Measurements from ENCODE around the gene MAPRE2. TPM values are rescaled to one million over a fixed set of nuclear protein-coding genes. Genes with fewer than 3 reads are reported as not detected.
"Not testable (repeated sequence)": the region's sequence is repeated elsewhere in the genome, so short reads cannot be mapped to it uniquely, and the experiment has no call there.

The MAPRE2 gene
- total RNA-seq, 2 donors from 2014 or later = 53.4 to 54.1 TPM

DNA sequence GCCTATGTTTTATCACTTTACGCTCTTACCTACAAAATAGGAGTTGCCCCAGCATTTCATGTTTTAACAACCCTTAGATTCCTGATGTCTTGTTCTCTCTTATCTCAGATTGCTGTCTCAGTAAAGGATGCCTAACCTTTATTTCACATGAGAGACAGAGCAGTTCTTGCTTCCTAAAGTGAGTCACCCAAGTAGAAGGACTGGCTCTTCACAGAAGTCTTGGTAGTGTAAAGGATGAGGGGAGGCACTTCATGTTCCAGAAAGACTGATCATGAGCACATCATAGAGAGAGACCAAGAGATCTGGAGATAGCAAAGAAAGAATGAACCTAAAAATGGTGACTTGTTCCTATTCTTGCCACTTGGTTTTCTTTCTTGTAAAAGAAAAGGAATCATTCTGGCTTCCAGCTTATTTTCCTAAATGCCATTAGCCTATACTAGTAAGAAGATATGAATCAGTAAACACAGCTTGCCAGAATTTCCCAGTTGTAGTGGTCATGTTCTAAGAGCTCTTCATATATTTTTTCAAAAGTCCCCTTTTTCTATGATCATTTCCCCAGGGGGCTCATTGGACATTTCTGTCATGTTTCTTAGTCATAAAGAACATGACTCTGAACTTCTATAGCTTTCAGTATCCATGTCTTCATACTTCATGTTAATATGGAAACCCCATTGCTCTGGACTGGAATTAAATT lies 54.9 kb downstream of the MAPRE2 start:
- ATAC-seq (replicated peaks in 1 of 2) (peak; percentile 37 to 83), DNase-seq (no peak)
- peaks cover 0 to 4% of the 10 kb centered on the region in 2 donors for H3K36me3 Mint-ChIP-seq (ENCODE audit: insufficient read depth in 2 of 2)
- peak overlapping the region; percentile 85 for H3K27ac Mint-ChIP-seq
- H3K9me3 Mint-ChIP-seq = no peaks in the 10 kb centered on the region
- H3K4me3 Mint-ChIP-seq = peak overlapping the region in 1 of 2 donors; percentile 33
- H3K27me3 Mint-ChIP-seq (ENCODE audit: low read depth) = no peaks in the 10 kb centered on the region
- H3K4me1 Mint-ChIP-seq (ENCODE audit: low read depth) = peaks cover 8% of the 10 kb centered on the region

DNA sequence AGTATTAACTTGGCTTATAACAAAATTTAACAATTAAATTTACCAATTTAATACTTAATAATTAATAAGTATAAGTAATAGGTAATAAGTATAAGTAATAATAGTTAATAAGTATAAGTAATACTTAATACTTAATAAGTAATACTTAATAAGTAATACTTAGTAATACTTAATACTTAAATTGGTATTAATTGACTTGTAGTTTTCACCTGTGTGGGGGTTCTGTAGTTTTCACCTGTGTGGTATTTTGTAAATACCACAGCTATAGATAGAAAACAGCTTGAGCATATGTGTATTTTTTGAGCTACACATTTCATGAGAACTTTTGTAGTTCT lies 55.4 kb downstream of the MAPRE2 start:
- Mint-ChIP-seq H3K4me3 (no peak overlapping the region), H3K27ac (no peak overlapping the region), H3K9me3 (no peaks in the 10 kb centered on the region), H3K4me1 (ENCODE audit: low read depth) (peaks cover 8% of the 10 kb centered on the region), H3K27me3 (ENCODE audit: low read depth) (no peaks in the 10 kb centered on the region), H3K36me3 (ENCODE audit: insufficient read depth in 2 of 2) (peaks cover under 1 to 7% of the 10 kb centered on the region in 2 donors)
- DNase-seq (no peak), ATAC-seq (replicated peaks in 1 of 2) (no peak)

DNA sequence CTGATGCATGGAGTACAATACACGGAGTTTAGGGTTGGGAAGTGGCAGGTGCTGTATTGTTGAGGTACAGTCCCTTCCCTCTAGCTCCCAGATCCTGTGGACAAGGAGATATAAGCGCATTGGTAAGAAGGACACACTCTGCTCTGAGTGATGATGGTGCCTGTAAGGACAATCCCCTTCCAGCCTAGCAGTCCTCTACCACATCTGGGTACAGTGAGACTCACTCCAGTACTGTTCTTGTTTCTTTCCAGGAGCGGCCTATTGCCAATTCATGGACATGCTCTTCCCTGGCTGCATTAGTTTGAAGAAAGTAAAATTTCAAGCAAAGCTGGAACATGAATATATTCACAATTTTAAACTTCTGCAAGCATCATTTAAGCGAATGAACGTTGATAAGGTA lies 56.0 kb downstream of the MAPRE2 start:
- Mint-ChIP-seq H3K4me3 (no peak overlapping the region), H3K4me1 (ENCODE audit: low read depth) (peaks cover 8% of the 10 kb centered on the region), H3K36me3 (ENCODE audit: insufficient read depth in 2 of 2) (peaks cover 4 to 7% of the 10 kb centered on the region in 2 donors), H3K9me3 (no peaks in the 10 kb centered on the region), H3K27ac (no peak overlapping the region), H3K27me3 (ENCODE audit: low read depth) (no peaks in the 10 kb centered on the region)
- no peak for ATAC-seq (replicated peaks in 1 of 2)
- no peak for DNase-seq

DNA sequence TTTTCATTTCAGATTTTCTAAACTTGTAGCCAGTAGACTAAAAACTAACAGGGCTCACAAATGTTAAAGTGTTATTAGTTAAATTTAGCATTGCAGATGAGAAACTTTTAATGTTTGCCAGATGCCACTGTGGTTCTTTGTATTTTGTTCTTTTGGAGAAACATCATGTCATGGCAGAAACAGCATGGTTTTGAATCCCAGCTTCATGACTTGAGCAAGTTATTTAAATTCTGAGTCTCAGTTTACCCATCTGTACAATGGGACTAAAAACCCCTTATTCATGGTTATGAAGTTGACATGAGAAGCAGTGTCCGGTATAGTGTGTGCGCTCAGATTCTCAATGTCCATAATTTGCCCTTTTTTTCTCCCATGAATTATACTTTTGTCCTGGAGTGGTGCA lies 56.5 kb downstream of the MAPRE2 start:
- Mint-ChIP-seq H3K27me3 (ENCODE audit: low read depth) (no peaks in the 10 kb centered on the region), H3K27ac (no peak overlapping the region), H3K36me3 (ENCODE audit: insufficient read depth in 2 of 2) (peaks cover 4 to 7% of the 10 kb centered on the region in 2 donors), H3K9me3 (no peaks in the 10 kb centered on the region), H3K4me1 (ENCODE audit: low read depth) (peaks cover 8% of the 10 kb centered on the region), H3K4me3 (no peak overlapping the region)
- DNase-seq (no peak), ATAC-seq (replicated peaks in 1 of 2) (no peak)

DNA sequence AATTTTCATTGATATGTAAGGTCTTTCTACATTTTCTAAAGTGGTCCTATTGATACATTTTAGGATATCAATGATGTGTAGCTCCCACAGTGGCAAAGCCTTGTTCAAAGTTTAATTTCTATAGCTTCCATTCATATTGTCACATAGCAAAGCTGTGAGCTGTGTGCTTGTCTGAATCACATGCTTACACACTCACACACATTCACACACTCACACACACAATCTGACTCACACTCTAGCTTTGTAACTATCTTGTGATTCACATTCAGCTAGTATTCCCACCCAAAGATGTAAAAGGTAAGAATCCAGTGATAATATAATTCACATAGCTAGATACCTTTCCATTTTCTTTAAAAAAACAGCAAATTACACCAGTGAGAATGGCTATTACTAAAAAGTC lies 58.7 kb downstream of the MAPRE2 start:
- peaks cover 4 to 7% of the 10 kb centered on the region in 2 donors for H3K36me3 Mint-ChIP-seq (ENCODE audit: insufficient read depth in 2 of 2)
- H3K27ac Mint-ChIP-seq = no peak overlapping the region
- no peaks in the 10 kb centered on the region for H3K9me3 Mint-ChIP-seq
- ATAC-seq (replicated peaks in 1 of 2) = no peak
- H3K27me3 Mint-ChIP-seq (ENCODE audit: low read depth) = no peaks in the 10 kb centered on the region
- peaks cover 8% of the 10 kb centered on the region for H3K4me1 Mint-ChIP-seq (ENCODE audit: low read depth)
- H3K4me3 Mint-ChIP-seq = no peak overlapping the region
- no peak for DNase-seq

DNA sequence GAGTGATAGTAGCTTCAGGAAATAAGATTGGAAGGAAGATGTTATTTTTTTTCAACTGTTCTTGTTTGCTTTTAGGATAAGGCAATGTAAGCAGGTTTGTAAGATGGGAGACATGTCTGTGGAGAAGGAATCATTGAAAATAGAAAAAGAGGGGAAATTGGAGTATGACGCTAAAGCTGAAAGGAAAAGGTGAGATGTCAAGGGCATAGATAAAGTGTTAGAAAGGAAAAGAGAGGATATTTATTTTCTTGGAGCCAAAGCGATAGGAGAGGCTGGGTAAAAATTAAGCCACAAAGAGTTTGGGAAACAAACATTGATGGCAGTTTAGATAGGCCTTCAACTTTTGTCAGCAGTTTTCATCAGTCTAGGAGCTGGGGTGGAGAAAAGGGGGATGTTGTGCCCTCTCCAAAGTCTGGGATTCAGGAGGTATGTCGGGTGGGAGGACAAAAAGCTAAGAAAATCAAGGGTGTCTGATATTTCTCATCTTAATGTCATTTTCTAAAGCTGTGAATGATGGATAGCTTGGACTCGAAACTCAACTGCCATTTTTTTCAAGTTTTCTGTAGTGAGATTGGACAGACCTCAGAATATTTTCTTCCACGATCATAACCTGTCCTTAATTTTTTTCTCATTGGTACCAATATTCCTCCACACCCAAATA lies 63.3 kb downstream of the MAPRE2 start:
- no peak for ATAC-seq (replicated peaks in 1 of 2)
- Mint-ChIP-seq H3K4me3 (no peak overlapping the region), H3K27me3 (ENCODE audit: low read depth) (no peaks in the 10 kb centered on the region), H3K4me1 (ENCODE audit: low read depth) (peaks cover 41% of the 10 kb centered on the region), H3K36me3 (ENCODE audit: insufficient read depth in 2 of 2) (peaks cover 4 to 13% of the 10 kb centered on the region in 2 donors), H3K27ac (no peak overlapping the region), H3K9me3 (peaks cover 0 to 5% of the 10 kb centered on the region in 2 donors)
- DNase-seq = no peak

DNA sequence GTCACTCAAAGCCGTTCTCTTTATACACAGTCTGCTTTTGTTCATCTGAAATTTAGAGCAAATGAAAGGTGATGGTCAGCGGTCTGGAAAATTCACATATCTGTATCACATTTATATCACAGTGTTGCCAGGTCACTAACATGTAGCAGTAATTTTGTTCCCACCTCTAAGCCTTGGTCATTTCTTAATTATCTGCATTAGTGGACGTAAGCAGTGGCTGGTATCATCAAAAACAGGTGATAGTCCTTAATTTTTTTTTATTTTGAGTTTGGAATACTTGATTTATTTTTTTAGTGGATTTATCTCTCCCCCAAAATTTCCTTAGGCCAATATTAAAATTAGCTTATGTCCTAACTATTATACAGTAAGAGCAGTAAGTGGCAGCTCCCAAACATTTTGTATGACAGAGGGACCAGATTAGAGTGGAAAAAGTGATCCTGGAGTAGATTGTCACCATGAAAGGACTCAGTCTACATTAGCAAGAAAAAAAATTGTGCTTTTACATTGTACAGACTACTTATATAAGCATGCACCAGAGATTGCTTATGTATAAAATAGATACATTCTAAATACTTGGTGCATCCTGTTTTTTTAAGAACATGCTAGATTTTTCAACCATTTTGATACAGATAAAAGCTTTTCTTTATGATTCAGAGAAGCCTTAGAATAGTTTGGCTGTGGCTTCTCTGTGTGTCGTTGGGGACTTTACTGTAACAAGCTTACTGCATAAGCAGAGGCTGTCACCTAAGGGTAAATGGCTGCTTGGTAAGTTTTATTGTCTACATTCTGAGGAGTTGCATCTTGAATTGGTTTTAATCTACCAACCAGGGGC lies 65.0 kb downstream of the MAPRE2 start:
- H3K4me1 Mint-ChIP-seq (ENCODE audit: low read depth) = peaks cover 50% of the 10 kb centered on the region
- H3K27ac Mint-ChIP-seq = peak overlapping the region; percentile 63
- H3K27me3 Mint-ChIP-seq (ENCODE audit: low read depth) = no peaks in the 10 kb centered on the region
- peak; percentile 81 to 88 for ATAC-seq (replicated peaks in 1 of 2)
- peaks cover 0 to 8% of the 10 kb centered on the region in 2 donors for H3K9me3 Mint-ChIP-seq
- peak overlapping the region in 1 of 2 donors; percentile 29 for H3K4me3 Mint-ChIP-seq
- H3K36me3 Mint-ChIP-seq (ENCODE audit: insufficient read depth in 2 of 2) = peaks cover 4 to 22% of the 10 kb centered on the region in 2 donors
- DNase-seq = no peak

DNA sequence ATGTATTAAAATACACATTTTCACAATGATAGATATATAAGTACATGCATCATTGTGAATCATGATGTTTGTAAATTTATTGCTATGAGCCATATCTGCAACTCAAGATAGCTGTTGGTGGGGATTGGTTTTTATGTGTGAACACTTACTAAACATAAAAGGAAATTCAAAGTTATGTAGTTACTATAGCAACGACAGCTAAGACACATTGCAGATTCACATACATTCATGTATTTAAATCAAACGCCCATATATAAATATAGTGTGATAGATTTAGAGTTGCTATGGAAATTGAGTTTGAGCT lies 65.6 kb downstream of the MAPRE2 start:
- Mint-ChIP-seq H3K36me3 (ENCODE audit: insufficient read depth in 2 of 2) (peaks cover 4 to 22% of the 10 kb centered on the region in 2 donors), H3K27me3 (ENCODE audit: low read depth) (no peaks in the 10 kb centered on the region), H3K27ac (peak overlapping the region; percentile 63), H3K4me3 (peak overlapping the region in 1 of 2 donors; percentile 29), H3K9me3 (peaks cover 0 to 8% of the 10 kb centered on the region in 2 donors), H3K4me1 (ENCODE audit: low read depth) (peaks cover 51% of the 10 kb centered on the region)
- no peak for DNase-seq
- ATAC-seq (replicated peaks in 1 of 2) = peak; percentile 87 to 89

DNA sequence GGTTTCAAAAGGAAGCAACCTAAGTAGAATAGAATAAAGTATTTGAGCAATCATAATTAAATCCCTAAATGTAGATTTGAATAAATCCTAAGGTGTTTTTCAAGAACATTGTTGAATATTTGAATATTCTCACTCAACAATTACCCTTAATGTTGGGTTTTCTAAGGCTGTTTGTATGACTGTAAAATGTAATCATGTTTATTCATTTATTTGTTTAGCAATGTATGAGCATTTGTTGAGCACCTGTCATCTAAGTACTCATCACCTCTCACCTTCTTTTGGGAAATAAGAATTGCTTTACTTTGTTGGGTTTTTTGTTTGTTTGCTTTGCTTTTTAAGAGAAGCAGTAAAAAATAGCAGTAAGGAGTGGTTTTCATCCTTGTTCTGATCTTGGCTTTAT lies 66.0 kb downstream of the MAPRE2 start:
- no peak overlapping the region for H3K4me3 Mint-ChIP-seq
- H3K4me1 Mint-ChIP-seq (ENCODE audit: low read depth) = peaks cover 51% of the 10 kb centered on the region
- H3K9me3 Mint-ChIP-seq = peaks cover 0 to 8% of the 10 kb centered on the region in 2 donors
- H3K27me3 Mint-ChIP-seq (ENCODE audit: low read depth) = no peaks in the 10 kb centered on the region
- peaks cover 2 to 26% of the 10 kb centered on the region in 2 donors for H3K36me3 Mint-ChIP-seq (ENCODE audit: insufficient read depth in 2 of 2)
- ATAC-seq (replicated peaks in 1 of 2) = no peak
- no peak for DNase-seq
- no peak overlapping the region for H3K27ac Mint-ChIP-seq

DNA sequence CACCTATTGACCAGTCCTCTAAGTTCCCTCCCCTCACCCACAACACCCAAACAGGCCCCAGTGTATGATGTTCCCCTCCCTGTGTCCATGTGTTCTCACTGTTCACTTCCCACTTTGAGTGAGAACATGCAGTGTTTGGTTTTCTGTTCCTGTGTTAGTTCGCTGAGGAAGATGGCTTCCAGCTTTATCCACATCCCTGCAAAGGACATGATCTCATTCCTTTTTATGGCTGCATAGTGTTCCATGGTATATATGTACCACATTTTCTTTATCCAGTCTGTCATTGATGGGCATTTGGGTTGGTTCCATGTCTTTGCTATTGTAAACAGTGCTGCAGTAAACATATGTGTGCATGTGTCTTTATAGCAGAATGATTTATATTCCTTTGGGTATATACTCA lies 66.9 kb downstream of the MAPRE2 start:
- H3K27ac Mint-ChIP-seq; H3K27me3 Mint-ChIP-seq (ENCODE audit: low read depth); DNase-seq; H3K9me3 Mint-ChIP-seq; H3K4me3 Mint-ChIP-seq; ATAC-seq (replicated peaks in 1 of 2): not testable (repeated sequence)
- peaks cover 51% of the 10 kb centered on the region for H3K4me1 Mint-ChIP-seq (ENCODE audit: low read depth)
- H3K36me3 Mint-ChIP-seq (ENCODE audit: insufficient read depth in 2 of 2) = peaks cover 2 to 30% of the 10 kb centered on the region in 2 donors

DNA sequence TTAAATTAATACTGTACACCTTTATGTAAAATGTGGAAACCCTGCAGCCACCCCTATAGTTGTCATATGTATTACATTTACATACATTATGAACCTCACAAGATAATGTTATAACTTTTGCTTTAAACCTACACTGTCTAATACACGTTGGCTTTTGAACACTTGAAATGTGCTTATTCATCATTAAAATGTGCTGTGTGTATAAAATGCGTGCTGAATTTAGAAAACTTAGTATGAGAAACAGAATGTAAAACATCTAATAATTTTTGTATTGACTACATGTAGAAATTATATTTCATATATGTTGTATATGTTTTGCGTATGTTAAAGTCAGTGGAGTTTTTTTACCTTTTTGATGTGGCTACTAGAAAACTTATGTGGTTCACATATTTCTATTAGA lies 68.8 kb downstream of the MAPRE2 start:
- no peak overlapping the region for H3K4me3 Mint-ChIP-seq
- peaks cover 2 to 30% of the 10 kb centered on the region in 2 donors for H3K36me3 Mint-ChIP-seq (ENCODE audit: insufficient read depth in 2 of 2)
- no peaks in the 10 kb centered on the region for H3K27me3 Mint-ChIP-seq (ENCODE audit: low read depth)
- H3K4me1 Mint-ChIP-seq (ENCODE audit: low read depth) = peaks cover 63% of the 10 kb centered on the region
- H3K27ac Mint-ChIP-seq = peak overlapping the region; percentile 33
- no peak for DNase-seq
- no peak for ATAC-seq (replicated peaks in 1 of 2)
- H3K9me3 Mint-ChIP-seq = peaks cover 0 to 8% of the 10 kb centered on the region in 2 donors

DNA sequence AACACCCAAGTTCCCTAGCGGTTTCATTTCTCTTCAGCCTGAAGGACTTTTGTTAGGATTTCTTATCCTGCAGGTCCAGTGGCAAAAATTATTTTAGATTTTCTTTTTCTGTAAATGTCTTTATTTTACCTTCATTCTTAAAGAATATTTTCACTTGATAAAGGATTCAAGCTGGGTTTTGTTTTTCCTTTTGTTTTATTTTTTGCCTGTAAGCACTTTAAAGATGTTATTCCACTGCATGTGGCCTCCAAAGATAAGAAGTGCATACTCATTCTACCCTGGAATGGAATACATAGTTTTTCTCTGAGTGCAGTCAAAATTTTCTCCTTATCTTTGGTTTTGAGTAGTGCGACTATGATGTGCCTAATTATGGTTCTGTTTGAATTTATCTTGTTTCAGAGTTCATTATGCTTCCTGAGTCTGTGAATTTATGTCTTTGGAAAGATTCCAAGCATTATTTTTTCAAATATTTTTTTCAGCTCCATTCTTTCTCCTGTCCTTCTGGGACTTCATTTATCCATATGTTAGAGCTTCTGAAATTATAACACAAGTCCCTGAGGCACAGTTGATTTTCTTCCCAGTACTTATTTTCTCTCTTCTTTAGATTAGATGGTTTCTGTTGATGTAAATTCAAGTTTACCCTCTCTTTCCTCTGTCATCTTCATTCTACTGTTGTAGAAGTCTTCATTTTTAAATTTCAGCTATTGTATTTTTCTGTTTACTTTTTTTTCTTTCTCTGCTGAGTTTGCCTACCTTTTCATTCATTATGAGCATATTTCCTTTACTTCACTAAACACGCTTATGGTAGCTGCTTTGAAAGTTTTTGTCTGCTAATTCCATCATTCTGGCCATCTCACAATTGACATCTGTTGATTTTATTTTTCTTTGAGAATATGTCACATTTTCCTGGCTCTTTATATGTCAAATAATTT lies 69.6 kb downstream of the MAPRE2 start:
- H3K27ac Mint-ChIP-seq = peak overlapping the region; percentile 90
- DNase-seq = no peak
- H3K4me3 Mint-ChIP-seq = peak overlapping the region in 1 of 2 donors; percentile 7
- peaks cover 56% of the 10 kb centered on the region for H3K4me1 Mint-ChIP-seq (ENCODE audit: low read depth)
- H3K36me3 Mint-ChIP-seq (ENCODE audit: insufficient read depth in 2 of 2) = peaks cover 2 to 29% of the 10 kb centered on the region in 2 donors
- H3K9me3 Mint-ChIP-seq = peaks cover 0 to 8% of the 10 kb centered on the region in 2 donors
- no peaks in the 10 kb centered on the region for H3K27me3 Mint-ChIP-seq (ENCODE audit: low read depth)
- ATAC-seq (replicated peaks in 1 of 2) = no peak

Measured in activated T-cell treated with anti-CD3 and anti-CD28 coated beads, Interleukin-2, amount 50 U/mL, for 72 hours (primary cell).